Mesendoderm (in vitro differentiated cells): ENCODE measurements around the gene DOCK9.
A peak's percentile ranks its signal among the peaks of the same experiment; 100 is the strongest.

Experiments used
- DNase-seq: peaks from one replicate; pipeline ENCODE4 v3.0.0; 2013
- H2AK5ac ChIP-seq: 2 replicates; pipeline ENCODE4 v1.6.1; 2013; ENCODE audit warnings: low read length, inconsistent platforms
- H2BK120ac ChIP-seq: 2 replicates; pipeline ENCODE4 v1.6.1; 2013; ENCODE audit warnings: low read depth, mild to moderate bottlenecking, low read length, moderate library complexity, mixed read lengths
- H2BK15ac ChIP-seq: replicated peaks from 2 replicates; pipeline ENCODE4 v1.6.1; 2013; ENCODE audit warnings: low read depth, mild to moderate bottlenecking, moderate library complexity
- H2BK5ac ChIP-seq: 2 replicates; pipeline ENCODE4 v1.6.1; 2013; ENCODE audit warnings: low read length, inconsistent platforms
- H3K18ac ChIP-seq: 2 replicates; pipeline ENCODE4 v1.6.1; 2013; ENCODE audit warnings: mild to moderate bottlenecking, low read length, mixed read lengths
- H3K23ac ChIP-seq: one replicate; pipeline ENCODE4 v1.6.1; 2013; ENCODE audit warnings: low read length
- H3K27ac ChIP-seq: 2 replicates; pipeline ENCODE4 v1.5.1; 2013; ENCODE audit warnings: low read depth, mild to moderate bottlenecking, inconsistent platforms, low read length, moderate library complexity
- H3K27me3 ChIP-seq: 2 replicates; pipeline ENCODE4 v1.6.1; 2013; ENCODE audit warnings: low read length, control low read depth, mild to moderate bottlenecking, inconsistent platforms; ENCODE audit not compliant: insufficient read depth, poor library complexity
- H3K36me3 ChIP-seq: 2 replicates; pipeline ENCODE4 v1.6.1; 2013; ENCODE audit warnings: low read length, inconsistent platforms; ENCODE audit not compliant: control insufficient read depth, insufficient read depth
- H3K4ac ChIP-seq: one replicate; pipeline ENCODE4 v1.6.1; 2013; ENCODE audit warnings: low read depth, mild to moderate bottlenecking, low read length, moderate library complexity
- H3K4me1 ChIP-seq: 2 replicates; pipeline ENCODE4 v1.6.1; 2013; ENCODE audit warnings: low read depth, low read length, inconsistent platforms; ENCODE audit not compliant: control insufficient read depth
- H3K4me2 ChIP-seq: 2 replicates; pipeline ENCODE4 v1.6.1; 2013; ENCODE audit warnings: low read length
- H3K4me3 ChIP-seq: 2 replicates; pipeline ENCODE4 v1.5.1; 2013; ENCODE audit warnings: mild to moderate bottlenecking, low read length
- H3K56ac ChIP-seq: one replicate; pipeline ENCODE4 v1.6.1; 2013; ENCODE audit warnings: low read length
- H3K79me1 ChIP-seq: 2 replicates; pipeline ENCODE4 v1.6.1; 2013; ENCODE audit warnings: low read length, inconsistent platforms
- H3K79me2 ChIP-seq: 2 replicates; pipeline ENCODE4 v1.6.1; 2013; ENCODE audit warnings: mild to moderate bottlenecking, low read length; ENCODE audit not compliant: control insufficient read depth, insufficient read depth
- H3K9ac ChIP-seq: 2 replicates; pipeline ENCODE4 v1.6.1; 2013; ENCODE audit warnings: low read length, inconsistent platforms
- H4K5ac ChIP-seq: one replicate; pipeline ENCODE4 v1.6.1; 2013; ENCODE audit warnings: low read length
- H4K8ac ChIP-seq: one replicate; pipeline ENCODE4 v1.6.1; 2013; ENCODE audit warnings: low read depth, mild to moderate bottlenecking, control low read depth, low read length, moderate library complexity
- WGBS: extraction: QIAGEN DNeasy Blood & Tissue Kit; methylation state at CpG from one replicate; pipeline ENCODE4 v1.1.7; 2013; ENCODE audit warnings: low lambda C conversion rate, missing lambda C conversion rate; ENCODE audit not compliant: insufficient coverage; ENCODE audit errors: extremely low coverage; 5-methylcytosine and 5-hydroxymethylcytosine counted together

Gene DOCK9

GRCh38 chr13:98915563-98915962 is 62.3 kb downstream of the DOCK9 start:
- H2BK15ac ChIP-seq: no peak overlapping the region

GRCh38 chr13:98913741-98914140 is 64.1 kb downstream of the DOCK9 start:
- no peak overlapping the region for H3K23ac ChIP-seq
- H4K5ac ChIP-seq: no peak overlapping the region
- no peak overlapping the region for H3K4me3 ChIP-seq
- H3K18ac ChIP-seq: no peak overlapping the region
- no peak overlapping the region for H2BK120ac ChIP-seq
- DNase-seq: no peak
- H3K56ac ChIP-seq: no peak overlapping the region
- no CpG with 5 or more reads among the region's 5 CpGs for WGBS
- H3K9ac ChIP-seq: no peak overlapping the region
- no peak overlapping the region for H2AK5ac ChIP-seq
- H3K79me1 ChIP-seq: no peaks in the 10 kb centered on the region
- H3K4me2 ChIP-seq: no peak overlapping the region
- H3K4me1 ChIP-seq: peaks cover 2% of the 10 kb centered on the region
- no peak overlapping the region for H3K27ac ChIP-seq
- H3K79me2 ChIP-seq: no peaks in the 10 kb centered on the region
- H3K36me3 ChIP-seq: no peaks in the 10 kb centered on the region
- no peak overlapping the region for H2BK5ac ChIP-seq
- no peak overlapping the region for H3K4ac ChIP-seq
- H4K8ac ChIP-seq: no peak overlapping the region
- H2BK15ac ChIP-seq: no peak overlapping the region
- no peaks in the 10 kb centered on the region for H3K27me3 ChIP-seq

More at GRCh38 chr13:98915563-98915962, 62.3 kb downstream of the DOCK9 start:
- no peak overlapping the region for H3K4me3 ChIP-seq
- H3K9ac ChIP-seq: no peak overlapping the region
- no peak overlapping the region for H2BK120ac ChIP-seq
- no peak overlapping the region for H4K8ac ChIP-seq
- H3K79me2 ChIP-seq: no peaks in the 10 kb centered on the region
- no peaks in the 10 kb centered on the region for H3K36me3 ChIP-seq
- no peak overlapping the region for H3K4ac ChIP-seq
- no peak overlapping the region for H3K56ac ChIP-seq
- H3K18ac ChIP-seq: no peak overlapping the region
- no peak overlapping the region for H3K23ac ChIP-seq
- H3K4me2 ChIP-seq: no peak overlapping the region
- H3K4me1 ChIP-seq: peaks cover 2% of the 10 kb centered on the region
- H2BK5ac ChIP-seq: no peak overlapping the region
- H2AK5ac ChIP-seq: no peak overlapping the region
- no peaks in the 10 kb centered on the region for H3K27me3 ChIP-seq
- WGBS: no CpG with 5 or more reads among the region's 1 CpG
- H3K27ac ChIP-seq: no peak overlapping the region
- no peak overlapping the region for H4K5ac ChIP-seq
- DNase-seq: no peak
- no peaks in the 10 kb centered on the region for H3K79me1 ChIP-seq

GRCh38 chr13:98912846-98913245 is 65.0 kb downstream of the DOCK9 start:
- Histone ChIP-seq H3K56ac (no peak overlapping the region), H3K36me3 (no peaks in the 10 kb centered on the region), H3K4me2 (no peak overlapping the region), H4K8ac (no peak overlapping the region), H3K79me2 (no peaks in the 10 kb centered on the region), H3K4me1 (peaks cover 2% of the 10 kb centered on the region), H3K4ac (no peak overlapping the region), H2AK5ac (no peak overlapping the region), H3K18ac (no peak overlapping the region), H4K5ac (no peak overlapping the region), H3K23ac (no peak overlapping the region), H3K27ac (no peak overlapping the region), H2BK5ac (no peak overlapping the region), H2BK15ac (no peak overlapping the region), H3K9ac (no peak overlapping the region), H3K27me3 (no peaks in the 10 kb centered on the region), H3K4me3 (no peak overlapping the region), H3K79me1 (no peaks in the 10 kb centered on the region), H2BK120ac (no peak overlapping the region)
- no peak for DNase-seq

GRCh38 chr13:98910501-98910951 is 67.3 kb downstream of the DOCK9 start:
- Histone ChIP-seq H3K27ac (no peak overlapping the region), H2AK5ac (no peak overlapping the region), H3K9ac (no peak overlapping the region), H3K27me3 (no peaks in the 10 kb centered on the region), H4K8ac (no peak overlapping the region), H2BK15ac (no peak overlapping the region), H3K4me3 (no peak overlapping the region), H3K4me2 (no peak overlapping the region), H3K4me1 (peaks cover 2% of the 10 kb centered on the region), H3K79me1 (no peaks in the 10 kb centered on the region), H3K23ac (no peak overlapping the region), H3K79me2 (no peaks in the 10 kb centered on the region), H3K18ac (no peak overlapping the region), H3K4ac (no peak overlapping the region), H2BK120ac (no peak overlapping the region), H3K36me3 (no peaks in the 10 kb centered on the region), H2BK5ac (no peak overlapping the region), H3K56ac (no peak overlapping the region), H4K5ac (no peak overlapping the region)
- WGBS: no CpG with 5 or more reads among the region's 2 CpGs
- peak; percentile 67 for DNase-seq

- Histone ChIP-seq H2BK5ac (no peak overlapping the region), H3K4me3 (no peak overlapping the region), H3K18ac (no peak overlapping the region), H2BK15ac (peak overlapping the region; percentile 74), H3K4me1 (peaks cover 2% of the 10 kb centered on the region), H3K56ac (no peak overlapping the region), H3K79me2 (no peaks in the 10 kb centered on the region), H3K27me3 (no peaks in the 10 kb centered on the region), H3K4ac (no peak overlapping the region), H3K9ac (no peak overlapping the region), H3K23ac (no peak overlapping the region), H3K27ac (no peak overlapping the region), H2AK5ac (no peak overlapping the region), H3K79me1 (no peaks in the 10 kb centered on the region), H3K4me2 (no peak overlapping the region), H2BK120ac (no peak overlapping the region), H4K5ac (no peak overlapping the region), H4K8ac (no peak overlapping the region), H3K36me3 (no peaks in the 10 kb centered on the region)
- no CpG with 5 or more reads among the region's 3 CpGs for WGBS
- no peak for DNase-seq
These were observed 68.8 kb downstream of the DOCK9 start for GRCh38 chr13:98909016-98909415.

- H2AK5ac ChIP-seq: no peak overlapping the region
- no CpG with 5 or more reads among the region's 8 CpGs for WGBS
- no peak overlapping the region for H3K4me3 ChIP-seq
- no peak overlapping the region for H4K5ac ChIP-seq
- H3K9ac ChIP-seq: no peak overlapping the region
- H3K56ac ChIP-seq: no peak overlapping the region
- no peak overlapping the region for H3K4ac ChIP-seq
- H3K79me1 ChIP-seq: no peaks in the 10 kb centered on the region
- H3K4me1 ChIP-seq: peaks cover 2% of the 10 kb centered on the region
- H3K4me2 ChIP-seq: no peak overlapping the region
- H3K18ac ChIP-seq: no peak overlapping the region
- H4K8ac ChIP-seq: no peak overlapping the region
- no peak for DNase-seq
- no peak overlapping the region for H3K23ac ChIP-seq
- no peak overlapping the region for H3K27ac ChIP-seq
- no peak overlapping the region for H2BK120ac ChIP-seq
- H2BK15ac ChIP-seq: no peak overlapping the region
- H2BK5ac ChIP-seq: no peak overlapping the region
- no peaks in the 10 kb centered on the region for H3K27me3 ChIP-seq
- no peaks in the 10 kb centered on the region for H3K36me3 ChIP-seq
- H3K79me2 ChIP-seq: no peaks in the 10 kb centered on the region
These were observed 70.9 kb downstream of the DOCK9 start for GRCh38 chr13:98906746-98907502.
